GM12878 (cell line): Measurements from ENCODE around the gene YARS2. TPM values are rescaled to one million over a fixed set of nuclear protein-coding genes. Genes with fewer than 3 reads are reported as not detected.

Source experiments
- ATAC-seq: fragments of 200-7000 bp; cut with Tn5 transposase; 3 replicates; pipeline ENCODE4 v1.9.1; 2020; ENCODE audit warnings: mild to moderate bottlenecking, moderate library complexity
- BruUV-seq: library from RNA; stranded (reverse); fragments of 400-500 nt; replicated peaks from 2 replicates; lab custom pipeline; 2021; lab: Mats Ljungman, UMichigan
- CTCF ChIA-PET: fragments of 300-600 bp; sonication (Branson Sonifier 250); formaldehyde crosslinking; extraction: SDS; loops from one replicate; lab custom pipeline; 2021; ENCODE audit warnings: inconsistent platforms; lab: Yijun Ruan, JAX
- POLR2A ChIA-PET: fragments of 350-600 bp; formaldehyde crosslinking; extraction: SDS; loops from one replicate; lab custom pipeline; 2021; ENCODE audit warnings: inconsistent platforms; lab: Charles Lee
- RAD21 ChIA-PET: fragments of 300-600 bp; sonication (Branson Sonifier 250); formaldehyde crosslinking; loops from one replicate; lab custom pipeline; 2023; ENCODE audit warnings: antibody characterized with exemption; ENCODE audit not compliant: unreplicated experiment; lab: Charles Lee
- SMC1A ChIA-PET: fragments of 300-600 bp; sonication (Branson Sonifier 250); formaldehyde crosslinking; loops from one replicate; lab custom pipeline; 2023; ENCODE audit not compliant: unreplicated experiment, uncharacterized antibody; lab: Charles Lee
- DNase-seq: peaks from one replicate; pipeline ENCODE4 v3.0.0-alpha.2; 2011; ENCODE audit warnings: low read depth, low spot score
- FAIRE-seq: peaks from 3 replicates; lab custom pipeline; 2011; peaks lifted over from hg19 to GRCh38; lab: Jason Lieb, UNC
- H2AFZ ChIP-seq: 2 replicates; pipeline ENCODE4 v1.6.0; 2011; ENCODE audit warnings: low read depth, low read length, control low read depth; ENCODE audit not compliant: control insufficient read depth
- H3K27ac ChIP-seq: 2 replicates; pipeline ENCODE4 v1.5.1; 2011; ENCODE audit warnings: control low read depth; ENCODE audit not compliant: control insufficient read depth, insufficient read depth
- H3K27me3 ChIP-seq, 2 experiments: replicated peaks in 1 of 2; 2 replicates each; pipeline versions ENCODE4 v1.6.0 to v1.6.1; 2011; ENCODE audit warnings: low read length in 1 of 2; ENCODE audit not compliant: control insufficient read depth in 2 of 2, insufficient read depth in 2 of 2
- H3K36me3 ChIP-seq, 2 experiments: 2 replicates each; pipeline ENCODE4 v1.5.1; 2011; ENCODE audit warnings: low read length in 1 of 2; ENCODE audit not compliant: control insufficient read depth in 2 of 2, insufficient read depth in 2 of 2
- H3K4me1 ChIP-seq: 2 replicates; pipeline ENCODE4 v1.6.1; 2011; ENCODE audit warnings: mild to moderate bottlenecking, low read length, moderate library complexity, mixed read lengths; ENCODE audit not compliant: control insufficient read depth, insufficient read depth
- H3K4me2 ChIP-seq: 2 replicates; pipeline ENCODE4 v1.6.0; 2011; ENCODE audit warnings: control low read depth; ENCODE audit not compliant: control insufficient read depth, insufficient read depth
- H3K4me3 ChIP-seq: fragments of 200-600 bp; sonication (generic); 2 replicates; pipeline ENCODE4 v1.5.1; 2016
- H3K79me2 ChIP-seq: 2 replicates; pipeline ENCODE4 v1.6.0; 2011; ENCODE audit warnings: low read length; ENCODE audit not compliant: control insufficient read depth, insufficient read depth
- H3K9ac ChIP-seq: 2 replicates; pipeline ENCODE4 v1.8.0; 2011; ENCODE audit warnings: low read length, control low read depth, mixed read lengths; ENCODE audit not compliant: control insufficient read depth, insufficient read depth
- H3K9me3 ChIP-seq: replicated peaks from 3 replicates; pipeline ENCODE4 v1.5.1; 2011; ENCODE audit warnings: mild to moderate bottlenecking, low read length; ENCODE audit not compliant: control insufficient read depth, insufficient read depth
- H4K20me1 ChIP-seq: 2 replicates; pipeline ENCODE4 v1.6.0; 2011; ENCODE audit not compliant: control insufficient read depth, insufficient read depth
- CREB1 ChIP-seq: IDR thresholded peaks from 2 replicates; pipeline ENCODE4 v1.6.1; 2012; ENCODE audit warnings: low read depth, mild to moderate bottlenecking, inconsistent platforms
- GATAD2B ChIP-seq: fragments of 450-650 bp; conservative IDR thresholded peaks from 2 replicates; pipeline ENCODE4 v1.6.1; 2017; ENCODE audit warnings: low read depth, mild to moderate bottlenecking, moderate library complexity
- IKZF2 ChIP-seq, 2 experiments: fragments of 450-650 bp; IDR thresholded peaks; 2 replicates each; pipeline ENCODE4 v1.6.1; 2017; ENCODE audit warnings: mild to moderate bottlenecking in 2 of 2, moderate library complexity in 2 of 2
- NFYA ChIP-seq: IDR thresholded peaks from 2 replicates; pipeline ENCODE4 v1.6.1; 2011; ENCODE audit warnings: low read depth, mild to moderate bottlenecking, low read length, improper control_type of control experiment, borderline replicate concordance
- POU2F2 ChIP-seq: IDR thresholded peaks from 3 replicates; pipeline ENCODE4 v1.6.1; 2011; ENCODE audit warnings: low read depth, mild to moderate bottlenecking, low read length, borderline replicate concordance
- SIN3A ChIP-seq: IDR thresholded peaks from 2 replicates; pipeline ENCODE4 v1.6.1; 2012; ENCODE audit warnings: low read depth, low read length, improper control_type of control experiment
- TCF7 ChIP-seq: IDR thresholded peaks from 2 replicates; pipeline ENCODE4 v1.6.1; 2014; ENCODE audit warnings: antibody characterized with exemption, borderline replicate concordance
- WGBS: methylation state at CpG from one replicate; pipeline ENCODE4 v1.1.6; 2016; ENCODE audit warnings: low lambda C conversion rate; ENCODE audit not compliant: insufficient replicate concordance, insufficient coverage; ENCODE audit errors: missing lambda C conversion rate; 5-methylcytosine and 5-hydroxymethylcytosine counted together
- in situ Hi-C: fragments of 300-500 bp; cut with MboI; formaldehyde crosslinking; loops from 9 replicates; pipeline ENCODE4 v1.14.3; 2018; ENCODE audit warnings: mixed read lengths
- intact Hi-C: fragments of 100-400 bp; cut with micrococcal nuclease; formaldehyde crosslinking; loops from one replicate; pipeline ENCODE4 v1.14.2; 2022; ENCODE audit not compliant: unreplicated experiment
- polyA plus RNA-seq, 11 experiments: library from polyadenylated mRNA; depleted of rRNA in 4 of 11; unstranded in 6 of 11; stranded (reverse) in 5 of 11; fragments of >200 nt; fragmentation: Nextera tagmentation in 4 of 11; fragmentation: Illumina TruSeq in 1 of 11; extraction: Ambion mirVana in 4 of 11; extraction: Trizol in 1 of 11; gene quantifications; 1 replicate in 1 of 11; 2 replicates in 10 of 11; pipeline versions ENCODE4 v1.2.1 to v1.2.3, GENCODE V29; 2011 to 2016; ENCODE audit warnings: inconsistent platforms in 2 of 11, missing spikeins in 2 of 11, low read depth in 1 of 11
- total RNA-seq, 4 experiments: library from RNA; depleted of rRNA in 3 of 4; stranded (reverse); fragments of >200 nt in 3 of 4; fragmentation: Illumina TruSeq in 1 of 4; extraction: Trizol in 1 of 4; gene quantifications; 2 replicates each; pipeline versions ENCODE4 v1.2.1 to v1.2.3, GENCODE V29; 2013 to 2021
- TF ChIP-seq, protein P1 (sequence below): fragments of 150-350 bp; IDR thresholded peaks from 2 replicates; pipeline ENCODE4 v1.6.1; 2014; ENCODE audit warnings: mild to moderate bottlenecking, low read depth, low read length
- TF ChIP-seq, protein P2 (sequence below): fragments of 450-650 bp; IDR thresholded peaks from 2 replicates; pipeline ENCODE4 v1.6.1; 2017; ENCODE audit warnings: mild to moderate bottlenecking

Gene YARS2
- total and polyA plus RNA-seq, 10 of the 15 experiments (the other 5 are each of a cell fraction or from before 2014, with no cell fraction given), result 13.4 to 46.7 (median 29.6) TPM

DNA sequence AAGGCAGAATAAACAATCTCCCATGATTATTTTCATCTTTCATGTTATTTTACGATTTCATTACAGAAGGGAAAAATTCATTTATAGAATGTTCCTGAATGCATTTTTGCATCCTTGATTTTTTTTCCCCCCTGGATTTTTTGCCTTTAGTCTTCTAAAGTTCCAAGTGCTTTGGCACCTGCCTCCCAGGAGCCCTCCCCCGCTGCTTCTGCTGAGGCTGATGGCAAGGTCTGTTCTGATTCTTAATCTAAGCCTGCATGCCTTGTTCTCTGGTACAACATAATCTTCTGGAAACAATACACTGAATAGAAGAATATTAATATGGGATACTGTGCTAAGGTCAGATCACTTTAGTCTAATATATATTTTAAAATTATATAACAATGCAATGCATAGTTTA, 18.0 kb downstream of the YARS2 start (continued):
- TF ChIP-seq, protein P1, sequence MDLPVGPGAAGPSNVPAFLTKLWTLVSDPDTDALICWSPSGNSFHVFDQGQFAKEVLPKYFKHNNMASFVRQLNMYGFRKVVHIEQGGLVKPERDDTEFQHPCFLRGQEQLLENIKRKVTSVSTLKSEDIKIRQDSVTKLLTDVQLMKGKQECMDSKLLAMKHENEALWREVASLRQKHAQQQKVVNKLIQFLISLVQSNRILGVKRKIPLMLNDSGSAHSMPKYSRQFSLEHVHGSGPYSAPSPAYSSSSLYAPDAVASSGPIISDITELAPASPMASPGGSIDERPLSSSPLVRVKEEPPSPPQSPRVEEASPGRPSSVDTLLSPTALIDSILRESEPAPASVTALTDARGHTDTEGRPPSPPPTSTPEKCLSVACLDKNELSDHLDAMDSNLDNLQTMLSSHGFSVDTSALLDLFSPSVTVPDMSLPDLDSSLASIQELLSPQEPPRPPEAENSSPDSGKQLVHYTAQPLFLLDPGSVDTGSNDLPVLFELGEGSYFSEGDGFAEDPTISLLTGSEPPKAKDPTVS, result no peak
- TF ChIP-seq POU2F2 (no peak), GATAD2B (no peak)

DNA sequence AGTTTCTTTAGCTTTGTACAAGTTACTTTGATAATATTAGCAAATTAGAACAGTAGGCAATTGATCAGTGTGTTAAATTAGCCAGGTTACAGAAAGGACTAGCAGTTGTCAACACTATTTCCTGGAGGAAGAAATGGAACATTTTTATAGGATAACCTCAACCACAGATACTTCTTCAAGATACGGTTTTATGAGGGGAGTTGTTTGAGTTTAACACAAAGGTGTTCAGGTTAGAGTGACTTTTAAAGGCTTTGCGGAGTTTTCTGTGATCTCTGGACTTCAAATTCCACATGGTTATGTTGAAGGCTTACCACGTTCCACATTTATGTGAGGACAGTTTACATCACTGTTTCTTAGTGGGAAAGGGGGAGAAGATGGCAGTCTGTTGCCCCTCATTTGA, 19.3 kb downstream of the YARS2 start:
- no peak overlapping the region for H3K9ac ChIP-seq
- CTCF ChIA-PET, result interaction anchor here (1.4 kb wide), 1 partner anchor 19 kb away, joined by 9 read pairs; the partner anchor contains the start of gene YARS2
- no peaks in the 10 kb centered on the region for H3K9me3 ChIP-seq
- no TSS peak for BruUV-seq
- DNase-seq, result no peak
- H2AFZ ChIP-seq, result no peak overlapping the region
- POLR2A ChIA-PET, result no interaction called here
- intact Hi-C loops, result no loop called here
- no peaks in the 10 kb centered on the region for H4K20me1 ChIP-seq
- in situ Hi-C loops, result no loop called here
- no peak overlapping the region for H3K4me2 ChIP-seq
- no peak overlapping the region for H3K27ac ChIP-seq
- RAD21 ChIA-PET, result no interaction called here
- TF ChIP-seq, protein P2, sequence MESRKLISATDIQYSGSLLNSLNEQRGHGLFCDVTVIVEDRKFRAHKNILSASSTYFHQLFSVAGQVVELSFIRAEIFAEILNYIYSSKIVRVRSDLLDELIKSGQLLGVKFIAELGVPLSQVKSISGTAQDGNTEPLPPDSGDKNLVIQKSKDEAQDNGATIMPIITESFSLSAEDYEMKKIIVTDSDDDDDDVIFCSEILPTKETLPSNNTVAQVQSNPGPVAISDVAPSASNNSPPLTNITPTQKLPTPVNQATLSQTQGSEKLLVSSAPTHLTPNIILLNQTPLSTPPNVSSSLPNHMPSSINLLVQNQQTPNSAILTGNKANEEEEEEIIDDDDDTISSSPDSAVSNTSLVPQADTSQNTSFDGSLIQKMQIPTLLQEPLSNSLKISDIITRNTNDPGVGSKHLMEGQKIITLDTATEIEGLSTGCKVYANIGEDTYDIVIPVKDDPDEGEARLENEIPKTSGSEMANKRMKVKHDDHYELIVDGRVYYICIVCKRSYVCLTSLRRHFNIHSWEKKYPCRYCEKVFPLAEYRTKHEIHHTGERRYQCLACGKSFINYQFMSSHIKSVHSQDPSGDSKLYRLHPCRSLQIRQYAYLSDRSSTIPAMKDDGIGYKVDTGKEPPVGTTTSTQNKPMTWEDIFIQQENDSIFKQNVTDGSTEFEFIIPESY, result no peak
- no peak for TF ChIP-seq NFYA
- no peak for TF ChIP-seq CREB1
- no peak for TF ChIP-seq TCF7
- TF ChIP-seq IKZF2 (IDR thresholded peaks at IDR 0.05), result no peak
- TF ChIP-seq SIN3A, result no peak
- no peak for TF ChIP-seq GATAD2B
- TF ChIP-seq, all 136 proteins: peak for 0
- Histone ChIP-seq H3K4me3 (no peak overlapping the region), H3K27me3 (no peaks in the 10 kb centered on the region), H3K79me2 (no peaks in the 10 kb centered on the region), H3K4me1 (no peaks in the 10 kb centered on the region), H3K36me3 (peaks cover 0 to 22% of the 10 kb centered on the region in 2 experiments)
- FAIRE-seq (no peak), ATAC-seq (no peak)
- SMC1A ChIA-PET, result interaction anchor here (1.0 to 1.8 kb wide), 4 partner anchors 14 to 47 kb away, joined by 3 to 4 read pairs (median 3); partner anchors contain the start of gene YARS2
- WGBS, result 88% methylated on average over 3 of the region's 3 CpGs
